Fibroblast of peridontal ligament (primary cell): ENCODE results near the gene PRLR.
"Not testable (repeated sequence)": the region's sequence is repeated elsewhere in the genome, so short reads cannot be mapped to it uniquely, and the experiment has no call there.

Experiments
- DNase-seq: peaks from one replicate; pipeline ENCODE4 v3.0.0-alpha.2; 2010; ENCODE audit errors: extremely low read depth

PRLR gene

GRCh38 chr5:35195472-35195852 lies 34.8 kb downstream of the PRLR start:
- no peak for DNase-seq

GRCh38 chr5:35194635-35195471 lies 35.4 kb downstream of the PRLR start:
- no peak for DNase-seq

GRCh38 chr5:35192506-35192905 lies 37.8 kb downstream of the PRLR start:
- no peak for DNase-seq

- not testable (repeated sequence) for DNase-seq
Observed at GRCh38 chr5:35189801-35190200, 40.5 kb downstream of the PRLR start.

GRCh38 chr5:35188031-35188457 lies 42.2 kb downstream of the PRLR start:
- no peak for DNase-seq

GRCh38 chr5:35187621-35188020 lies 42.7 kb downstream of the PRLR start:
- DNase-seq: not testable (repeated sequence)

GRCh38 chr5:35186749-35187148 lies 43.5 kb downstream of the PRLR start:
- no peak for DNase-seq

- DNase-seq: no peak
Observed at GRCh38 chr5:35185518-35185917, 44.8 kb downstream of the PRLR start.

GRCh38 chr5:35183556-35183955 lies 46.7 kb downstream of the PRLR start:
- no peak for DNase-seq

- peak; percentile 52 for DNase-seq
Observed at GRCh38 chr5:35182910-35183535, 47.3 kb downstream of the PRLR start.

- no peak for DNase-seq
Observed at GRCh38 chr5:35182486-35182885, 47.8 kb downstream of the PRLR start.

GRCh38 chr5:35180046-35180445 lies 50.2 kb downstream of the PRLR start:
- no peak for DNase-seq

GRCh38 chr5:35177783-35178182 lies 52.5 kb downstream of the PRLR start:
- DNase-seq: no peak

GRCh38 chr5:35172533-35172932 lies 57.8 kb downstream of the PRLR start:
- no peak for DNase-seq

- DNase-seq: no peak
Observed at GRCh38 chr5:35171991-35172390, 58.3 kb downstream of the PRLR start.

- no peak for DNase-seq
Observed at GRCh38 chr5:35171078-35171477, 59.2 kb downstream of the PRLR start.

- no peak for DNase-seq
Observed at GRCh38 chr5:35166043-35166442, 64.2 kb downstream of the PRLR start.

- no peak for DNase-seq
Observed at GRCh38 chr5:35164860-35165542, 65.3 kb downstream of the PRLR start.

- DNase-seq: no peak
Observed at GRCh38 chr5:35163710-35164033, 66.6 kb downstream of the PRLR start.

- no peak for DNase-seq
Observed at GRCh38 chr5:35162848-35163709, 67.2 kb downstream of the PRLR start.

GRCh38 chr5:35161652-35162273 lies 68.5 kb downstream of the PRLR start:
- no peak for DNase-seq
